HepG2 (cell line): Measurements from ENCODE around the gene COL25A1. TPM values are rescaled to one million over a fixed set of nuclear protein-coding genes. Genes with fewer than 3 reads are reported as not detected.

Experiments used
- ATAC-seq: fragments of 200-7000 bp; cut with Tn5 transposase; 3 replicates; pipeline ENCODE4 v1.9.1; 2020; ENCODE audit warnings: mild to moderate bottlenecking, moderate library complexity
- BruUV-seq: library from RNA; stranded (reverse); fragments of 400-500 nt; replicated peaks from 2 replicates; lab custom pipeline; 2021; lab: Mats Ljungman, UMichigan
- CTCF ChIA-PET: fragments of 300-600 bp; formaldehyde crosslinking; extraction: SDS; loops from one replicate; lab custom pipeline; 2021; ENCODE audit warnings: low total read pairs, inconsistent platforms, low intra/inter-chr PET ratio; lab: Yijun Ruan, JAX
- POLR2A ChIA-PET: fragments of 350-600 bp; sonication (Branson Sonifier 250); formaldehyde crosslinking; loops from one replicate; lab custom pipeline; 2020; ENCODE audit warnings: antibody characterized with exemption, inconsistent platforms; lab: Yijun Ruan, JAX
- DNase-seq: peaks from one replicate; pipeline ENCODE4 v3.0.0-alpha.2; 2015; ENCODE audit warnings: low spot score
- FAIRE-seq: peaks from 3 replicates; lab custom pipeline; 2011; peaks lifted over from hg19 to GRCh38; lab: Jason Lieb, UNC
- H2AFZ ChIP-seq: one replicate; pipeline ENCODE4 v1.6.1; 2011; ENCODE audit warnings: low read length, inconsistent platforms
- H3K27ac ChIP-seq: fragments of 300-600 bp; 3 replicates; pipeline ENCODE4 v1.8.0; 2011; ENCODE audit warnings: mixed run types, mild to moderate bottlenecking, mixed read lengths, low read length, inconsistent platforms; ENCODE audit not compliant: insufficient read depth; ENCODE audit errors: extremely low read length
- H3K27me3 ChIP-seq, 2 experiments: fragments of 200-600 bp in 1 of 2; 2 replicates in 1 of 2; 3 replicates in 1 of 2; pipeline versions ENCODE4 v1.6.0 to v1.8.0; 2011; ENCODE audit warnings: low read length in 2 of 2, mild to moderate bottlenecking in 2 of 2, moderate library complexity in 2 of 2, inconsistent platforms in 1 of 2; ENCODE audit not compliant: insufficient read depth in 2 of 2, control insufficient read depth in 1 of 2
- H3K36me3 ChIP-seq, 2 experiments: fragments of 200-600 bp in 1 of 2; replicated peaks in 1 of 2; 2 replicates in 1 of 2; 3 replicates in 1 of 2; pipeline versions ENCODE4 v1.5.1 to v1.8.0; 2011; ENCODE audit warnings: low read length in 2 of 2, inconsistent platforms in 1 of 2; ENCODE audit not compliant: insufficient read depth in 2 of 2, control insufficient read depth in 1 of 2
- H3K4me1 ChIP-seq: 2 replicates; pipeline ENCODE4 v1.5.1; 2012; ENCODE audit warnings: low read length, inconsistent platforms; ENCODE audit not compliant: insufficient read depth
- H3K4me2 ChIP-seq: 2 replicates; pipeline ENCODE4 v1.6.0; 2011; ENCODE audit warnings: low read depth, low read length, inconsistent platforms
- H3K4me3 ChIP-seq, 3 experiments: fragments of 200-600 bp in 1 of 3; sonication (generic), shearing (Covaris generic) in 1 of 3; replicated peaks in 1 of 3; 2 replicates each; pipeline ENCODE4 v1.5.1; 2011 to 2016; ENCODE audit warnings: low read length in 3 of 3, inconsistent platforms in 2 of 3, low read depth in 2 of 3, mild to moderate bottlenecking in 2 of 3, control low read depth in 1 of 3, mixed read lengths in 1 of 3; ENCODE audit not compliant: insufficient read depth in 1 of 3
- H3K79me2 ChIP-seq: one replicate; pipeline ENCODE4 v1.6.1; 2011; ENCODE audit warnings: low read length, inconsistent platforms; ENCODE audit not compliant: insufficient read depth
- H3K9ac ChIP-seq: 2 replicates; pipeline ENCODE4 v1.6.0; 2011; ENCODE audit warnings: mild to moderate bottlenecking, low read depth, low read length, inconsistent platforms; ENCODE audit not compliant: insufficient read depth
- H3K9me3 ChIP-seq: 2 replicates; pipeline ENCODE4 v1.5.1; 2012; ENCODE audit warnings: mild to moderate bottlenecking, low read length
- H4K20me1 ChIP-seq: 2 replicates; pipeline ENCODE4 v1.6.0; 2011; ENCODE audit warnings: inconsistent platforms, mild to moderate bottlenecking, low read length, moderate library complexity; ENCODE audit not compliant: insufficient read depth
- GATA4 ChIP-seq: sonication (generic); IDR thresholded peaks from 2 replicates; pipeline ENCODE4 v1.6.1; 2016; ENCODE audit warnings: antibody characterized with exemption, low read depth, borderline replicate concordance
- GPN1 ChIP-seq: sonication (generic); formaldehyde crosslinking; IDR thresholded peaks from 2 replicates; pipeline ENCODE4 v1.5.1; 2020; ENCODE audit warnings: missing genetic modification reagents, borderline replicate concordance
- HDAC2 ChIP-seq: sonication (generic); formaldehyde crosslinking; IDR thresholded peaks from 2 replicates; pipeline ENCODE4 v1.4.0; 2020; ENCODE audit warnings: missing genetic modification reagents
- KDM2A ChIP-seq: sonication (generic); formaldehyde crosslinking; IDR thresholded peaks from 2 replicates; pipeline ENCODE4 v1.4.0; 2020; ENCODE audit warnings: low read depth, missing genetic modification reagents, borderline replicate concordance
- MIXL1 ChIP-seq: IDR thresholded peaks from 2 replicates; pipeline ENCODE4 v1.6.1; 2016
- NFE2L2 ChIP-seq: fragments of 150-350 bp; IDR thresholded peaks from 2 replicates; pipeline ENCODE4 v1.6.1; 2014; ENCODE audit warnings: low read length
- PHF21A ChIP-seq: sonication (generic); formaldehyde crosslinking; IDR thresholded peaks from 2 replicates; pipeline ENCODE4 v1.5.0; 2020; ENCODE audit warnings: mild to moderate bottlenecking, missing genetic modification reagents
- PITX1 ChIP-seq: sonication (generic); formaldehyde crosslinking; IDR thresholded peaks from 2 replicates; pipeline ENCODE4 v1.5.1; 2020; ENCODE audit warnings: mild to moderate bottlenecking, missing genetic modification reagents
- RAD51 ChIP-seq: fragments of 450-650 bp; IDR thresholded peaks from 2 replicates; pipeline ENCODE4 v1.6.1; 2016; ENCODE audit warnings: borderline replicate concordance
- ZNF317 ChIP-seq: sonication (generic); formaldehyde crosslinking; IDR thresholded peaks from 2 replicates; pipeline ENCODE4 v1.5.0; 2020; ENCODE audit warnings: mild to moderate bottlenecking, missing genetic modification reagents
- ZNF331 ChIP-seq: sonication (generic); formaldehyde crosslinking; IDR thresholded peaks from 2 replicates; pipeline ENCODE4 v1.4.0; 2020; ENCODE audit warnings: missing genetic modification reagents
- ZNF33A ChIP-seq: sonication (generic); formaldehyde crosslinking; IDR thresholded peaks from 2 replicates; pipeline ENCODE4 v1.5.1; 2020; ENCODE audit warnings: missing genetic modification reagents, mild to moderate bottlenecking, moderate library complexity, borderline replicate concordance
- ZNF614 ChIP-seq: IDR thresholded peaks from 2 replicates; pipeline ENCODE4 v1.6.1; 2018; ENCODE audit warnings: missing biosample characterization, missing genetic modification reagents, inconsistent platforms, borderline replicate concordance
- ZNF784 ChIP-seq: sonication (generic); formaldehyde crosslinking; IDR thresholded peaks from 2 replicates; pipeline ENCODE4 v1.5.1; 2020; ENCODE audit warnings: missing genetic modification reagents, mild to moderate bottlenecking, borderline replicate concordance
- WGBS: methylation state at CpG from one replicate; pipeline ENCODE4 v1.1.6; 2017; ENCODE audit warnings: low lambda C conversion rate; 5-methylcytosine and 5-hydroxymethylcytosine counted together
- in situ Hi-C: cut with HindIII; loops from 2 replicates; pipeline ENCODE4 v1.10.0; 2017; ENCODE audit warnings: low pct_unique_long_range_greater_than_20kb; ENCODE audit not compliant: extremely low pct_ligation_motif_present
- intact Hi-C: fragments of 100-400 bp; cut with micrococcal nuclease; formaldehyde crosslinking; loops from one replicate; pipeline ENCODE4 v1.10.0; 2022; ENCODE audit not compliant: unreplicated experiment
- polyA plus RNA-seq, 8 experiments: library from polyadenylated mRNA; depleted of rRNA in 3 of 8; stranded (reverse) in 7 of 8; unstranded in 1 of 8; fragments of >200 nt; fragmentation: Illumina TruSeq in 4 of 8; extraction: Trizol in 4 of 8; gene quantifications; 2 replicates each; pipeline versions ENCODE4 v1.2.1 to v1.2.3, GENCODE V29; 2011 to 2016; ENCODE audit warnings: low read depth in 4 of 8, missing spikeins in 1 of 8, mixed read lengths in 1 of 8; ENCODE audit not compliant: insufficient read depth in 1 of 8
- total RNA-seq, 5 experiments: library from RNA; depleted of rRNA; stranded (reverse); fragments of >200 nt; fragmentation: Illumina TruSeq; extraction: Trizol; gene quantifications; 2 replicates each; pipeline ENCODE4 v1.2.3, GENCODE V29; 2016; ENCODE audit warnings: low read depth in 1 of 5

The COL25A1 gene
- total and polyA plus RNA-seq, 2 of the 13 experiments (the other 11 are each of a cell fraction or from before 2014, with no cell fraction given) = not detected

- Histone ChIP-seq H3K9me3 (no peaks in the 10 kb centered on the region), H3K4me2 (no peak overlapping the region), H3K9ac (no peak overlapping the region), H3K79me2 (no peaks in the 10 kb centered on the region)
- WGBS = 0% methylated on average over 2 of the region's 2 CpGs
- BruUV-seq = no TSS peak
- ChIA-PET POLR2A (no interaction called here), CTCF (no interaction called here)
- FAIRE-seq = no peak
- intact Hi-C loops = no loop called here
- TF ChIP-seq RAD51 = peak; percentile 45; the same call in 1 of the 2 replicates
- no peak for TF ChIP-seq KDM2A (CRISPR knock-in tag)
- TF ChIP-seq, all 625 proteins: peak for 1
- no peaks in the 10 kb centered on the region for H4K20me1 ChIP-seq
- no peak overlapping the region for H3K27ac ChIP-seq
- H3K27me3 ChIP-seq = no peaks in the 10 kb centered on the region
- no peak for ATAC-seq
- in situ Hi-C loops = no loop called here
- H3K4me3 ChIP-seq = no peak overlapping the region
- no peak overlapping the region for H2AFZ ChIP-seq
- H3K4me1 ChIP-seq = no peaks in the 10 kb centered on the region
- H3K36me3 ChIP-seq = no peaks in the 10 kb centered on the region
- DNase-seq = no peak
Observed at GRCh38 chr4:109229028-109229427, 73.4 kb downstream of the COL25A1 start.

GRCh38 chr4:109218288-109218687 is 84.2 kb downstream of the COL25A1 start:
- BruUV-seq = no TSS peak
- DNase-seq = no peak
- 0% methylated on average over 1 of the region's 1 CpG for WGBS
- Histone ChIP-seq H2AFZ (no peak overlapping the region), H4K20me1 (no peaks in the 10 kb centered on the region)
- TF ChIP-seq ZNF33A (CRISPR knock-in tag) (no peak), ZNF317 (CRISPR knock-in tag) (no peak), NFE2L2 (no peak), MIXL1 (no peak), ZNF614 (no peak), PITX1 (CRISPR knock-in tag) (no peak), HDAC2 (no peak), ZNF784 (no peak), GPN1 (CRISPR knock-in tag) (no peak), ZNF331 (CRISPR knock-in tag) (no peak), PHF21A (CRISPR knock-in tag) (no peak), GATA4 (no peak)
- TF ChIP-seq, all 625 proteins: peak for 0
- Histone ChIP-seq H3K36me3 (no peaks in the 10 kb centered on the region), H3K79me2 (no peaks in the 10 kb centered on the region), H3K27ac (no peak overlapping the region), H3K9me3 (no peaks in the 10 kb centered on the region), H3K9ac (no peak overlapping the region), H3K4me2 (no peak overlapping the region), H3K27me3 (no peaks in the 10 kb centered on the region), H3K4me3 (no peak overlapping the region), H3K4me1 (no peaks in the 10 kb centered on the region)
- intact Hi-C loops (no loop called here), in situ Hi-C loops (no loop called here)
- FAIRE-seq (no peak), ATAC-seq (no peak)
- ChIA-PET CTCF (no interaction called here), POLR2A (no interaction called here)
